Sigmoid colon (tissue), 7 donors: ENCODE data around the gene SELENOP. TPM values are rescaled to one million over a fixed set of nuclear protein-coding genes. Genes with fewer than 3 reads are reported as not detected.

Experiments used
- DNase-seq: peaks from one replicate; pipeline ENCODE4 v3.0.0-alpha.2; 2019
- H3K27ac ChIP-seq, 4 donors: fragments of 200-600 bp; sonication (generic); one replicate each; pipeline ENCODE4 v1.5.1; 2016 to 2019; ENCODE audit warnings: mild to moderate bottlenecking in 1 of 4
- H3K27me3 ChIP-seq, 3 donors: fragments of 200-600 bp; sonication (generic); one replicate each; pipeline ENCODE4 v1.5.1; 2019; ENCODE audit warnings: mild to moderate bottlenecking in 1 of 3
- H3K36me3 ChIP-seq, 4 donors: fragments of 200-600 bp; sonication (generic); one replicate each; pipeline ENCODE4 v1.5.1; 2016 to 2019
- H3K4me1 ChIP-seq, 4 donors: fragments of 200-600 bp; sonication (generic); one replicate each; pipeline ENCODE4 v1.5.1; 2017 to 2019
- H3K4me3 ChIP-seq, 4 donors: fragments of 200-600 bp; sonication (generic); one replicate each; pipeline ENCODE4 v1.5.1; 2017 to 2019; ENCODE audit warnings: mild to moderate bottlenecking in 2 of 4, moderate library complexity in 1 of 4
- H3K9me3 ChIP-seq, 4 donors: fragments of 200-600 bp in 3 of 4; sonication (generic) in 3 of 4; one replicate each; pipeline versions ENCODE4 v1.5.1 to v1.6.1; 2013 to 2019
- EP300 ChIP-seq, 4 donors: sonication (generic); formaldehyde crosslinking; IDR thresholded peaks; one replicate each; pipeline ENCODE4 v1.6.1; 2017; ENCODE audit warnings: antibody characterized with exemption in 4 of 4
- POLR2A ChIP-seq, 2 donors: fragments of 450-650 bp; IDR thresholded peaks; one replicate each; pipeline ENCODE4 v1.6.1; 2016; ENCODE audit warnings: antibody characterized with exemption in 2 of 2, mild to moderate bottlenecking in 2 of 2, moderate library complexity in 2 of 2
- POLR2AphosphoS5 ChIP-seq, 4 donors: sonication (generic); formaldehyde crosslinking; IDR thresholded peaks; one replicate each; pipeline ENCODE4 v1.6.1; 2017; ENCODE audit warnings: antibody characterized with exemption in 4 of 4
- WGBS, 2 donors: extraction: QIAGEN DNeasy Blood & Tissue Kit; methylation state at CpG; one replicate each; pipeline ENCODE4 v1.1.7; 2013; 5-methylcytosine and 5-hydroxymethylcytosine counted together
- intact Hi-C: fragments of 100-400 bp; cut with DNase I; formaldehyde crosslinking; loops from one replicate; pipeline ENCODE4 v1.15.1; 2023
- polyA plus RNA-seq, 3 donors: library from polyadenylated mRNA; stranded (reverse); fragments of 200-250 nt; gene quantifications; one replicate each; pipeline ENCODE4 v1.2.3, GENCODE V29; 2013
- total RNA-seq, 4 donors: library from RNA; depleted of rRNA; stranded (reverse); fragments of >200 nt; gene quantifications; one replicate each; pipeline ENCODE4 v1.1.0, GENCODE V29; 2016
- TF ChIP-seq, protein P1 (sequence below), 4 experiments: fragments of 450-650 bp in 3 of 4; fragments of 200-600 bp in 1 of 4; IDR thresholded peaks; one replicate each; pipeline ENCODE4 v1.5.1; 2016 to 2019; ENCODE audit warnings: antibody characterized with exemption in 4 of 4, mild to moderate bottlenecking in 3 of 4, moderate library complexity in 2 of 4
- donor health status: healthy with polysubstance abuse.
- donor health status: Bipolar disorder and iron deficiency.
- donor health status: healthy.

SELENOP gene
- total and polyA plus RNA-seq, 7 donors, result 261 to 1,116 (median 457) TPM

DNA sequence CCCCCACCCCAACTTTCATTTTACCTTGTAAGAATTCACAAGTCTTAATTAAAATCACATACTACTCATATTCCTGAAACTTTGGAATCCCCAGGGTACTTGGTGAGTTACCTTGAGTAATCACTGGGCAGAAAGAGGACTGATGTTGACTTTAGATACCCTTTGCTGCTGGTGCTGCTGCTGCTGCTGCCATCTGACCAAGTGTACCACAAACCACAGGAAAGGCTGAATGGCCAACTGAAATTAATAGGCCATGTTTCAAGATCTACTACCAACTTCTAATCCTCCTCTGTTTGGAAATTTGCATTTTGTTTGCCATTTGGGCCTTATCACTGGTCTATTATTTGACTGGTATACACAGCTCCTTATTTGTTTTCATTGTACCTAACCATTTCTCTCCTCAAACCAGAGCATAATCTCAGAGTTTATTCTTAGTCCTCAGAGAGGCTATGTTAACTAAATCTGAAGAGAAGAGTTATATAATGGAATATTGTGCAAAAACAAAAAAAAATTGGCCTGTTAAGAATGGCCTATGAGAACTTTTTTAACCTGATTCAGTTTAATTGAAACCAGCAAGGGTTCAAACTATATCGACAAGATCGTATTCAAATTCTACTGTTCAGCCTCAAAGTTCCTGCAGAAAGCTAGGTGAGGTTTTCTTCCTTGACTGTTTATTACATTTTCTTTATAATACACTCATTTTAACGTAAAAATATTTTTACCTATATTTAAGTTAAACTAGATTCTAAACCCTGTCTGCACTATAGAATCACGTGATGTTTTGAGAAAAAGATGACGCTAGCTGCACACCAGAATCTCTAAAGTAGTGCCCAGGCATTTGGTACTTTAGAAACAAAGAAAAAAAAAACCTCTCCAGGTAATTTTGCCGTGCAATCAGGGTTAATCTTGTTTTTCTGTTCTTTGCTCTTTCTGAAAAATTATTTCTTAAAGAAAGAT, 13.1 kb downstream of the SELENOP start:
- Histone ChIP-seq H3K27ac (no peak overlapping the region), H3K4me3 (no peak overlapping the region), H3K9me3 (no peaks in the 10 kb centered on the region), H3K27me3 (no peaks in the 10 kb centered on the region), H3K4me1 (no peaks in the 10 kb centered on the region), H3K36me3 (peaks cover 0 to 29% (median 6%) of the 10 kb centered on the region in 4 donors)
- intact Hi-C loops, result no loop called here
- WGBS, 2 donors, result 93 to 94% methylated on average over 6 of the region's 6 CpGs
- no peak for DNase-seq
- TF ChIP-seq EP300 (IDR thresholded peaks at IDR 0.05), result no peak
- TF ChIP-seq, protein P1, sequence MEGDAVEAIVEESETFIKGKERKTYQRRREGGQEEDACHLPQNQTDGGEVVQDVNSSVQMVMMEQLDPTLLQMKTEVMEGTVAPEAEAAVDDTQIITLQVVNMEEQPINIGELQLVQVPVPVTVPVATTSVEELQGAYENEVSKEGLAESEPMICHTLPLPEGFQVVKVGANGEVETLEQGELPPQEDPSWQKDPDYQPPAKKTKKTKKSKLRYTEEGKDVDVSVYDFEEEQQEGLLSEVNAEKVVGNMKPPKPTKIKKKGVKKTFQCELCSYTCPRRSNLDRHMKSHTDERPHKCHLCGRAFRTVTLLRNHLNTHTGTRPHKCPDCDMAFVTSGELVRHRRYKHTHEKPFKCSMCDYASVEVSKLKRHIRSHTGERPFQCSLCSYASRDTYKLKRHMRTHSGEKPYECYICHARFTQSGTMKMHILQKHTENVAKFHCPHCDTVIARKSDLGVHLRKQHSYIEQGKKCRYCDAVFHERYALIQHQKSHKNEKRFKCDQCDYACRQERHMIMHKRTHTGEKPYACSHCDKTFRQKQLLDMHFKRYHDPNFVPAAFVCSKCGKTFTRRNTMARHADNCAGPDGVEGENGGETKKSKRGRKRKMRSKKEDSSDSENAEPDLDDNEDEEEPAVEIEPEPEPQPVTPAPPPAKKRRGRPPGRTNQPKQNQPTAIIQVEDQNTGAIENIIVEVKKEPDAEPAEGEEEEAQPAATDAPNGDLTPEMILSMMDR (IDR thresholded peaks at IDR 0.05), result no peak
- TF ChIP-seq POLR2AphosphoS5 (IDR thresholded peaks at IDR 0.05), result no peak

GRCh38 chr5:42791151-42791550, 20.5 kb downstream of the SELENOP start:
- no peak for DNase-seq
- TF ChIP-seq EP300 (IDR thresholded peaks at IDR 0.05) (no peak), POLR2A (IDR thresholded peaks at IDR 0.05) (no peak), POLR2AphosphoS5 (IDR thresholded peaks at IDR 0.05) (no peak)
- TF ChIP-seq, protein P1 (IDR thresholded peaks at IDR 0.05), result no peak
- Histone ChIP-seq H3K4me3 (no peak overlapping the region), H3K27ac (no peak overlapping the region), H3K27me3 (no peaks in the 10 kb centered on the region), H3K4me1 (no peaks in the 10 kb centered on the region), H3K9me3 (peaks cover 0 to 8% (median 3%) of the 10 kb centered on the region in 4 donors), H3K36me3 (no peaks in the 10 kb centered on the region)
- intact Hi-C loops, result no loop called here

DNA sequence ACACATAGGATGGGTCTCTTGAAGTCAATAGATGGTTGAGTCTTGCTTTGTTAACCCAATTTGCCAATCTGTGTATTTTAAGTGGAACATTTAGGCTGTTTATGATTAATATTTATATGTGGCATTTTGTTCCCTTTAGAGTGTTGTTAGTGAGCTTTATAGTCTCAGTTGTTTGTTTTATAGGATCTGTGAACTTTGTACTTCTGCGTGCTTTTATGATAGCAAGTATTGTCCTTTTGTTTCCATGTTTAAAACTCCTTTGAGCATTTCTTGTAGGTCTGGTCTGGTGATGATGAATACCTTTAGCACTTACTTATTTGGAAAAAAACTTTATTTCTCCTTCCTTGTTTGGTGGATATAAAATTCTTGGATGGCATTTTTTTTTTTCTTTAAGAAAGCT, 23.8 kb downstream of the SELENOP start:
- H3K36me3 ChIP-seq, result no peaks in the 10 kb centered on the region
- WGBS, 2 donors, result 14 to 64% methylated on average over 1 of the region's 1 CpG
- no peak overlapping the region for H3K4me3 ChIP-seq
- TF ChIP-seq, protein P1 (IDR thresholded peaks at IDR 0.05), result no peak
- TF ChIP-seq EP300 (IDR thresholded peaks at IDR 0.05), result no peak
- no peak for TF ChIP-seq POLR2A (IDR thresholded peaks at IDR 0.05)
- TF ChIP-seq POLR2AphosphoS5 (IDR thresholded peaks at IDR 0.05), result no peak
- H3K27me3 ChIP-seq, result no peaks in the 10 kb centered on the region
- DNase-seq, result no peak
- H3K4me1 ChIP-seq, result no peaks in the 10 kb centered on the region
- intact Hi-C loops, result no loop called here
- H3K9me3 ChIP-seq, result peaks cover 0 to 8% (median 3%) of the 10 kb centered on the region in 4 donors
- no peak overlapping the region for H3K27ac ChIP-seq

DNA sequence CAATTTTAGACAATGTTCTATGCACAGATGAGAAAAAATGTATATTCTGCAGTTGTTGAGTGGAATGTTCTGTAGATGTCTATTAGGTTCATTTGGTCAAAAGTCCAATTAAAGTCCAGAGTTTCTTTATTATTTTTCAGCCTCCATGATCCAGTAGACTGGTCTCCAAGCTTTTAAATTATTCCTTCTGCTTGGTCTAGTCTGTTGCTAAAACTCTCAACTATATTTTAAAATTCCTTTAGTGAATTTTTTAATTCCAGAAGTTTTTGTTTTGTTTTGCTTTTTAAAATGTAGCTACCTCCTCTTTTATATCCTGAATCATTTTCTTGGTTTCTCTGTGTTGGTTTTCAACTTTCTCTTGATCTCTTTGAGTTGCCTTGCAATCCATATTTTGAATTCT, 24.6 kb downstream of the SELENOP start:
- Histone ChIP-seq H3K9me3 (peaks cover 0 to 8% (median 3%) of the 10 kb centered on the region in 4 donors), H3K27ac (no peak overlapping the region), H3K4me3 (no peak overlapping the region), H3K27me3 (no peaks in the 10 kb centered on the region), H3K36me3 (no peaks in the 10 kb centered on the region), H3K4me1 (no peaks in the 10 kb centered on the region)
- intact Hi-C loops, result no loop called here
- no peak for DNase-seq
- no peak for TF ChIP-seq EP300 (IDR thresholded peaks at IDR 0.05)
- TF ChIP-seq, protein P1 (IDR thresholded peaks at IDR 0.05), result no peak
- TF ChIP-seq POLR2A (IDR thresholded peaks at IDR 0.05), result no peak
- TF ChIP-seq POLR2AphosphoS5 (IDR thresholded peaks at IDR 0.05), result no peak
